NAMALWA (cell line): ENCODE data around the gene MAP2.
A peak's percentile ranks its signal among the peaks of the same experiment; 100 is the strongest.

Source experiments
- DNase-seq: peaks from one replicate; pipeline ENCODE4 v3.0.0-alpha.2; 2015; ENCODE audit warnings: low spot score

Gene MAP2

GRCh38 chr2:209532321-209532720, 108.5 kb downstream of the MAP2 start:
- no peak for DNase-seq

GRCh38 chr2:209533391-209533790, 109.5 kb downstream of the MAP2 start:
- DNase-seq, result no peak

- no peak for DNase-seq
Observed at GRCh38 chr2:209534228-209534627, 110.4 kb downstream of the MAP2 start.

GRCh38 chr2:209536363-209536762, 112.5 kb downstream of the MAP2 start:
- DNase-seq, result no peak

- no peak for DNase-seq
Observed at GRCh38 chr2:209547726-209548125, 123.9 kb downstream of the MAP2 start.

- DNase-seq, result no peak
Observed at GRCh38 chr2:209549589-209549988, 125.7 kb downstream of the MAP2 start.

GRCh38 chr2:209553913-209554312, 130.1 kb downstream of the MAP2 start:
- no peak for DNase-seq

GRCh38 chr2:209556354-209556961, 132.6 kb downstream of the MAP2 start:
- DNase-seq, result peak; percentile 52

- DNase-seq, result no peak
Observed at GRCh38 chr2:209560911-209561310, 137.1 kb downstream of the MAP2 start.

- DNase-seq, result no peak
Observed at GRCh38 chr2:209563453-209563852, 139.6 kb downstream of the MAP2 start.

GRCh38 chr2:209564816-209565215, 141.0 kb downstream of the MAP2 start:
- DNase-seq, result no peak

GRCh38 chr2:209565896-209566582, 142.2 kb downstream of the MAP2 start:
- no peak for DNase-seq

- DNase-seq, result no peak
Observed at GRCh38 chr2:209570194-209570593, 146.3 kb downstream of the MAP2 start.

- no peak for DNase-seq
Observed at GRCh38 chr2:209574515-209574914, 150.7 kb downstream of the MAP2 start.

- DNase-seq, result peak; percentile 46
Observed at GRCh38 chr2:209577376-209578357, 153.8 kb downstream of the MAP2 start.

GRCh38 chr2:209578394-209579001, 154.7 kb downstream of the MAP2 start:
- DNase-seq, result peak; percentile 10

- no peak for DNase-seq
Observed at GRCh38 chr2:209579230-209579749, 155.4 kb downstream of the MAP2 start.

GRCh38 chr2:209581040-209581439, 157.2 kb downstream of the MAP2 start:
- DNase-seq, result no peak

- DNase-seq, result no peak
Observed at GRCh38 chr2:209582281-209582680, 158.4 kb downstream of the MAP2 start.

GRCh38 chr2:209584472-209584871, 160.6 kb downstream of the MAP2 start:
- DNase-seq, result no peak

GRCh38 chr2:209584915-209585314, 161.1 kb downstream of the MAP2 start:
- DNase-seq, result no peak

- no peak for DNase-seq
Observed at GRCh38 chr2:209591021-209591420, 167.2 kb downstream of the MAP2 start.
